GM19467 (cell line): ENCODE results near the gene PPP1R13B.
"Not testable (repeated sequence)": the region's sequence is repeated elsewhere in the genome, so short reads cannot be mapped to it uniquely, and the experiment has no call there.

Experiments
- ATAC-seq: cut with Tn5 transposase; IDR thresholded peaks from one replicate; pipeline ENCODE4 v1.9.1; 2021; ENCODE audit warnings: mild to moderate bottlenecking, moderate library complexity; ENCODE audit not compliant: unreplicated experiment

The PPP1R13B gene, protein sequence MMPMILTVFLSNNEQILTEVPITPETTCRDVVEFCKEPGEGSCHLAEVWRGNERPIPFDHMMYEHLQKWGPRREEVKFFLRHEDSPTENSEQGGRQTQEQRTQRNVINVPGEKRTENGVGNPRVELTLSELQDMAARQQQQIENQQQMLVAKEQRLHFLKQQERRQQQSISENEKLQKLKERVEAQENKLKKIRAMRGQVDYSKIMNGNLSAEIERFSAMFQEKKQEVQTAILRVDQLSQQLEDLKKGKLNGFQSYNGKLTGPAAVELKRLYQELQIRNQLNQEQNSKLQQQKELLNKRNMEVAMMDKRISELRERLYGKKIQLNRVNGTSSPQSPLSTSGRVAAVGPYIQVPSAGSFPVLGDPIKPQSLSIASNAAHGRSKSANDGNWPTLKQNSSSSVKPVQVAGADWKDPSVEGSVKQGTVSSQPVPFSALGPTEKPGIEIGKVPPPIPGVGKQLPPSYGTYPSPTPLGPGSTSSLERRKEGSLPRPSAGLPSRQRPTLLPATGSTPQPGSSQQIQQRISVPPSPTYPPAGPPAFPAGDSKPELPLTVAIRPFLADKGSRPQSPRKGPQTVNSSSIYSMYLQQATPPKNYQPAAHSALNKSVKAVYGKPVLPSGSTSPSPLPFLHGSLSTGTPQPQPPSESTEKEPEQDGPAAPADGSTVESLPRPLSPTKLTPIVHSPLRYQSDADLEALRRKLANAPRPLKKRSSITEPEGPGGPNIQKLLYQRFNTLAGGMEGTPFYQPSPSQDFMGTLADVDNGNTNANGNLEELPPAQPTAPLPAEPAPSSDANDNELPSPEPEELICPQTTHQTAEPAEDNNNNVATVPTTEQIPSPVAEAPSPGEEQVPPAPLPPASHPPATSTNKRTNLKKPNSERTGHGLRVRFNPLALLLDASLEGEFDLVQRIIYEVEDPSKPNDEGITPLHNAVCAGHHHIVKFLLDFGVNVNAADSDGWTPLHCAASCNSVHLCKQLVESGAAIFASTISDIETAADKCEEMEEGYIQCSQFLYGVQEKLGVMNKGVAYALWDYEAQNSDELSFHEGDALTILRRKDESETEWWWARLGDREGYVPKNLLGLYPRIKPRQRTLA

DNA sequence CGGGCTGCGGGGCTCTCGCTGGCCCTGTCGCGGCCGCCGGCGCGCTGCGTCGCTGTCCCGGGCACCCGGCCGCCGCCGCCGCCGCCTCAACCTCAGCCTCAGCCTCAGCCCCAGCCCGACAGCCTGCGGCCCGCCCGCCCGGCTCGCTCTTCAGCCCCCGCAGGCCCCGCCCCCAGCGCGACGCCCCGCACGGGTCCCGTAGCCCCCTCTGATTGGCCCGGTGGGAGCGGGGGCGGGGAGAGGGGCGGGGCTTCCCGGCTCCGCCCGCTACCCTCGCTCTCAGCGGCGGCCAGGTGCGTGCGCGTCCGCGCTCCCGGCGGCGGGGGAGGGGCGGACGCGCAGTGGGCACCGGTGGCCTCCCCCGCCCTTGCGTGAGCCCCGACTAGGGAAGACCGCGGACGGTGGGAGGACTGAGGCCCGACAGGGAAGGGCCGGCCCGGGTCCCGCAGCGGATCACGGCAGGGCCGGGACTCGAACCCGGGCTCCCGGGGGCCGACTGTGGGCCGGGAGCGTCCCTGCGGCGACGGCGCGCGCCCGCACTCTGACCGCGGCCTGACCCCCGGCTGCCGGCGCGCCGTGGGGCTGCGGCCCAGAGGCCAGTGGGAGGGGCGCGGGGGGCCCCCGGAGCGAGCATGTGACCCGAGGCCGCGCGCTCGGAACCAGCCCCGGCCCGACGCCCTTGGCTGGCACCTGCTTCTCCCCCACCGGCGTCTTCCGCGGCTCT lies at the start of gene PPP1R13B:
Gene PPP1R13B (minus strand): TSS at position 125 of the 724 bp plus-strand sequence. CDS start 268 bp downstream, outside the sequence.
- peak; percentile 76 for ATAC-seq

DNA sequence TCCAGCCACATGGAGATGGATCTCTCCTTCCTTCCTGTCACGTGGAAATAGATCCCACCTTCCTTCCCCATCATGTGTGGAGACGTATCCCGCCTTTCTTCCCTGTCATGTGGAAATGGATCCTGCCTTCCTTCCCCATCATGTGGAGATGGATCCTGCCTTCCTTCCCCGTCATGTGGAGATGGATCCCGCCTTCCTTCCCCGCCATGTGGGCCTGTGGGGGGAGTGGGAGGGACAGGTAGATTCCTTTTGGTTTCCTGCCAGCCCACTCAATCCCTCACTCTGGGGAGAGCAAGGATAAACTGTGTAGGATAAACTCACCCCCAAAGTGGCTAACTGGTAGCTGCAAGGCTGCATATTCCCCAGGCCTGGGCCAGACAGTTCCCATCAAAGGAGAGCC lies 49.2 kb upstream of the PPP1R13B start:
- ATAC-seq = no peak

DNA sequence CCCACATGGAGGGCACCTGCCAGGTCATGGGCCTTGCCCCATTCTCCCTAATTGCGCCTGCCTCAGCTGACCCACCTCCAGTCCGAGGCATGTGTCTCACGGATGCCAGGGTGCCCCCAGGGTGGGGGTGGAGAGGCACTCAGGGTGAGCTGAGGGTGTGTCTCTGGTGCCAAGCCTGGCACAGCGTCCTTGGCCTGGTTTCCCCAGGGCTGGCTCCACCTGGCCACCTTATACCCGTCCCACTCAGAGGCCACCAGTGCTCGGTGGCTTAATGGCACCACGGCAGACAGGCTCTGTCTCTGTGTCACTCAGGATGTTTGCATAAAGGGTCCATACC lies 47.3 kb upstream of the PPP1R13B start:
- ATAC-seq = no peak

DNA sequence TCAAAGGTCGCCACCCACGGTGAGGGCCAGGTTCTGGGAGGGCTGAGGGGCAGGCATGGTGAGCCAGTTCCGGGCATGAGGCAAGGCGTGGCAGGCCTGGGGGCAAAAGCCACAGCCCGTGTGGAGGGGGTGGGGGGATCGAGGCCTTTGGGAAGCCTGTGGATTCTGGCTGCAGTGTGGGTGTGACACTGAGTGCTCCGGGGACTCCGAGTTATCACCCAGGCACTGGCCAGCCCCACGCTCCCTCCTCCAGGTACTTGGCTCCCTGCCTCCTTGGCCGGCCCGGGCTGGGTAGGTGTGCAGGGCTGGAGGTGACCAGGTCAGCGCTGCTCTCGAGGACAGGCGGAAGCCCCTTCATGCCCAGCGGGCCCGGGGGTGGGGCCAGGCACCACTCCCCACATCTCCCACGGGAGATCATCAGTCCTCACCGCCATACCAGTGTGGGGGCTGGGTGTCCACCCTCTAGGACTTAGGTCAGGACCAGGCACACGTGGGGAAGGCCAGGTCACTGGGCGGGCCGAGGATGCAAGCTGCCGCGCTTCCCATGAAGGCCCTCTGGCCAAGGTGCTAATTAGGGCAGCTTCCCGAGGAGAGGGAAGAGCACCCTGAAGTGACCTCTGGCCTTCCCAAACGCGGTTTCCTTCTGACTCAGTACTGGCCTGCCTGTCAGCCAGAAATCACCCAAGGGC lies 46.8 kb upstream of the PPP1R13B start:
- no peak for ATAC-seq

DNA sequence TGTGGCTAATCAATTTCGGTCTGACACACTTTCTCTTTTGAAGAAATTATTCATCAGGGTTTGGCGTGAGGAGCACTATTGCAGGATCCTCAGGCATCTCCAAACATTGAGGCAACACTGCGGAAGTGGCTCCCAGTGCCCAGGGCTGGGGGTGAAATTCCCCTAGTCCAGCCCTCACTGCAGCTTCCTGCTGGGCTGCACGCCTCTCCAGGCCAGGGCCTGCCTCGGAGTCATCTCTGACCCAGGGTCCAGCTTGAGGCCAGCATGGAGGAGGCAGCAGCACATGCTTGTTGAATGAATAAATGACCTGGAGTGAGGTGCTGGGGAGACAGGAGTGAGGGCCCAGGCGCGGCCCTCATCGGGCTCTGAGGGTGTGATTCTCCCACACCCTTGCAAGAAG lies 44.9 kb upstream of the PPP1R13B start:
- ATAC-seq = no peak

DNA sequence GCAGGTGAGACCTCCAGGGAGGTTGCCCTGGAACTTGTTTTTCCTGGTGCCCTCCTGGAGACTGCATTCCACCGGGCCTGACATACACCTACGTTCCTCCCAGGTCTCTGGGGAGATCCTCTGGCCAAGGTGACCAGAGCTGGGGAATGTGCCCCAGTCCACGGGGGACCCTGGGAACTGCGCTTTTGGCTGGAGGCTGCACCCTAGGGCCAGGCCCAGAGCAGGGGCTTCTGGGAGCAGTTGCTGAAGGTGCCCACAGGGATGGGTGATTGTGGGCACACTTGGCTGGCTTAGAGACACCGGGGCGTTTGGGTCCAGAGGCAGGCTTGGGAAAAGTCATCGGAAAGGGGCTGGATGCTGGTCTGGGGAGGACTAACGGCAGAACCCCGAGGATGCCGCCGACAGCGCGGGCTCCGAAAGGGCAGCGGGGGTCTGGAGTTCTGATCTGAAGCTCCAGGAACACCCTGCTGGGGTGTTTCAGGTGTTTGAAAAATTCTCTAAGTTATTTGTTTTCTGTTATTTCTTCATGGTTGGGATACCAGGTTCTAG lies 44.4 kb upstream of the PPP1R13B start:
- ATAC-seq = no peak

DNA sequence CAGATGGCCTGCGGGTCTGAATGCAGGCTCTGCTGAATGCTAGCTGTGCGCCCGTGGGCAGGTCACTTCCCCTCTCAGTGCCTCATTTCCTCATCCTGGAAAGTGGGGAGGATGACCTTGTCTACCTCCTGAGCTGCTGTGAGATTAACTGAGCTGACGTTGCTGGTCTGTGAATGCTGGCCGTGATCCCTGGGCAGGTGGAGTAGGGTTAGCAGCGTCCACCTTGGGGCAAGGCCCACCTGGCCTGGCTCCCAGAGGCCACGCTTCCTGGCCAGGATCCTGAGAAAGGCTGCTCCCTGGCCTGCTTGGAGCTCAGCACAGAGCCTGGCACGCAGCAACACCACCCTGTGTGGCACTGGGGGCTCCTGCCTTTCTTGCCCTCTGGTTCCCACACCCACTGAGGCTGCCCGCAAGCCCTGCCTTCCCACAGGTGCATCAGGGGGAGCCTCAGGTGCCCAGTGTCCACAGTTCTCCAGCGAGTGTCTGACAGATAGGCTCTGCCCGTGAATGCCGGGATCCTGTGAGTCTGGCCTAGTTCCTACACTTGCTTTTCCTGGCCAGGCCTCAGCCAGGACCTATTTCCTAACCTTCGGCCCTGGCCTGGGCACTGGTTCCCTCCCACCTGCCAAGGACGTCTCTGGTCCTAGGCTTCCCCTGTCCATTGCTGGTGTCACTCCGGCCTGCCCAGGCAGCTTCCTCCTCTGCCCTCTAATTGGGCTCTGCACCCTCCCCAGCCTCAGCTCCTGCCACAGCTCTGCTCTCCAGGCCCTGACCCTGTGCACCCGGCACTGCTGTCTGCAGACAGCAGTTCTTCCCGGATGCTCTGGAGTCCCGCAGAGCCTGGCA lies 43.7 kb upstream of the PPP1R13B start:
- no peak for ATAC-seq

DNA sequence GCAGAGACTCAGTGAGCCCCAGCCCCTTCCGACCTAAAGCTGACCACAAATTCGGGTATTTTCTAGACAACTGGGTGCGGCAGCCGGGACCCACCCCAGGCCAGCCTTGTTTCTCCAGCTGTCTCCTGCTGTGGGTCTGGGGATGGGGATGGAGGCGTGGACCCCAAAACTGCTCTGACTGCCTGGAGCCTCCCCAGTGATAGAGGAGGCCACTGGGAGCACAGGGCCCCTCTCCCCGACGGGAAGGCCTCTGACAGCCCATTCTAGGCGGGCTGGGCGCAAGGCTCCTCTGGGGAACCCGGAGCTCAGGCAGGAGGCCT lies 42.6 kb upstream of the PPP1R13B start:
- ATAC-seq = no peak

DNA sequence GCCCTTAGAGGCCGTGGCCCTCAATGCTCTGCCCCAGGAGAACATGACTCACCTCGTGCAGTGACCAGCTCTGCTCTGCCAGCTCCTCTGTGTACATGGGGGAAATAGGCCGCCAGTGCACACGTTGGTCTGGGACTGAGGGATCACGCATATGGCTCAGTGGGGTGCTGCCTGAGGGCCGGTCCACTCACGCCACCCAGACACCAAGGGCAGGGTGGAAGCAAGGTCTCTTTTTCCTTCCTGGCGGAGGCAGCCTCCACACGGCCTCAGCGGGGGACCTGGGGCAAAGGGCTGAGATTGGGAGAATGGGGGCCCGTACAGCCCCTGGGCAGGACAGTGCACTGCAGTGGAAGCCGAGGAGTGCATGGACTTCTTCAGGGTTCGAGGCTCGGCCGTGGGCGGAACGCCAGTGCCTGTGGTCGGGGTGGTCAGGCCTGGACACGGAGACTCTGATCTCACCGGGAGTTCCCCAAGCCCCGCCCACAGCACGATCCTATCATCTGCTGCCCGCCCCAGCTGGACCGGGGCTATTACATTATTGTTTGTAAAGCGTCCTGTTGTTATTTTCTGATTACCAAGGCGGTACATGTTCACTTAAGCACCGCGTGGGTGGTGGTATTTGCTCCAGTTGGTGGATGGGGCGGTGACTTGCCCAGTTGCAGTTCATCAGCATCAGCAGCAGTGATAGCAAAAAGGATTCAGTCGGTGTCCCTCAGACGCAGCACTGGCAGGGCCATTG lies 42.1 kb upstream of the PPP1R13B start:
- ATAC-seq = no peak

DNA sequence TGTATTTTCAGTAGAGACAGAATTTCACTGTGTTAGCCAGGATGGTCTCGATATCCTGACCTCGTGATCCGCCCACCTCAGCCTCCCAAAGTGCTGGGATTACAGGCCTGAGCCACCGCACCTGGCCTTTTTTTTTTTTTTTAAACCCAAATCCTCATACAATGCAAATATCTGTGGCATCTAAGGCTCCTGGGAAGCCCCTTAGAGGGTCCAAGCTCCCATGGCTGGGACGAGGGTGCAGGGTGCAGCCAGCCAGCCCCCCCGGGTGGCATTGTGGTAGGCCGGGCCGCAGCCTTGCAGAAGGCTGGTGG lies 41.6 kb upstream of the PPP1R13B start:
- ATAC-seq = not testable (repeated sequence)

DNA sequence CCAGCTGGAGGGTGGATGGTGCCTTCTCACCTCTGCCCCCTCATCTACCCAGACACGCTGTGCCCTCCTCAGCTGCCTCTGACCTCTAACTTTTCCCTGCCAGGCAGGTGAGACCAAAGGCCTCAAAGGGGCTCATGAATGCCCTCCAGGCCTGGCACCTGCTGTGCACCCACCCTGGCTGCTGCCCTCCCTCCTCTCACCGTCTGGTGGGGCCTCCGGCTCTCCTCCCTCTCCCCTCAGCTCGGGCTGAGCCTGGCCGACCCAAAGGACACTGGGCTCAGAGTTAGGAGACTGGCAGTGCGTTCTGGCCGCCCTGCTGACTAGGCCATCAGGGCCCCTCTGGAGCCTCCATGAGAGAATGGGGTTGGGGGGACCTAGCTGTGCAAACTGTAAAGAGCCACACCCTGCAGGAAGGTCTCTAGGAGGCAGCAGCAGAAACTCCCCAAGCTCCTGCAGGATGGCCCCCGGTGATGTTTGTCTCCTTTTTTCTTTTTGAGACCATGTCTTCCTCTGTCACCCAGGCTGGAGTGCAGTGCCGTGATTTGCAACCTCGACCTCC lies 40.3 kb upstream of the PPP1R13B start:
- ATAC-seq = no peak

DNA sequence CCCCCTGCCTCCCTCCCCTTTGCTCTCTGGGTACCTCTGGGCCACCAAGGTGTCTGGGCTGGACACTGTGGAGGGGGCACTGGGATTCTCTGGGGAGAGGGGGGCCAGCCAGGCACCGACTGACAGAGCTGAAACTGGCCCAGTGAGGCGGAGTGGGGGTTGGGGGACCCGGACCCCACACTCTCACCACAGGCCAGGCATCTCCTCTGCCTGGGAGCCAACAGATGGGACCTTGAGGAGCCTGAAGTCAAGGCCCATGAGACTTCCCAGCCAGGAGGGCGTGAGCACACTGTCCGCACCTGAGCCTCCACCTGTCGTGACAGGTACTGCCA lies 39.8 kb upstream of the PPP1R13B start:
- ATAC-seq = no peak

DNA sequence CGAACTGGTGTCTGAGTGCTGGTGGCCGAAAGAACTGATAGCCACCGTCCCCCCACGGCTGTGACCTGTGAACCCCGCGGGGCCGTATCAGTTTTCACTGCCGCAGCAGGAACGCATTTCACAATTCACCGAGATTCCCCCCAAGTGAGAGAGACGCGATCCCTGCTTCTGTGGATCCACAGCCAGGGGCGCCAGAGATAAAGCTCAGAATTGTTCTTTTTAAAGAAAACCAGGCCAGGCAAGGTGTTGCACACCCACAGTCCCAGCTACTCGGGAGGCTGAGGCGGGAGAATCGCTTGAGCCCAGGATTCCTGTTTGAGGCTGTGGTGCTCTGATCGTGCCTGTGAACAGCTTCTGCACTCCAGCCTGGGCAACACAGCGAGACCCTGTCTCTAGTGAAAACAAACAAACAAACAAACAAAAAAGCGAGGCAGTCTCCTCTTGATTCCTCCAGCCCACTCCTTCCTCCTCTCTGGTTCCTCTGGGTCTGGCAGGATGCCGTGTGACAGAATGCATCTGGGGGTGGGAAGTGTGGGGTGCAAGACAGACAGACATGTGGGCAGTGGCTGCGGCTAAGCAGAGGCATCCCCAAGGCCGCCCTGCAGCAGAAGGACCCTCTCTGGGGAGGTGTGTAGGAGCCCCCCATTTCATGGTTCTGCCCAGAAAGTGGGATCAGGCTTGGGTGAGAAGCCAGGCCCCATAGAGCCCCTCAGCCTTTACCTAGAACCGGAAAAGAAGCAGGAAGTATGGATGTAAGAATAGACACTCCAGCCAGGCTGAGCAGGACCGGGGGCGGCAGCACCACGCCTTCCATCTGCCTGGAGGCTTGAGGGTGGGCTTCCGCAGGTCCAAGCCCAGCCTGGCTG lies 39.2 kb upstream of the PPP1R13B start:
- no peak for ATAC-seq

DNA sequence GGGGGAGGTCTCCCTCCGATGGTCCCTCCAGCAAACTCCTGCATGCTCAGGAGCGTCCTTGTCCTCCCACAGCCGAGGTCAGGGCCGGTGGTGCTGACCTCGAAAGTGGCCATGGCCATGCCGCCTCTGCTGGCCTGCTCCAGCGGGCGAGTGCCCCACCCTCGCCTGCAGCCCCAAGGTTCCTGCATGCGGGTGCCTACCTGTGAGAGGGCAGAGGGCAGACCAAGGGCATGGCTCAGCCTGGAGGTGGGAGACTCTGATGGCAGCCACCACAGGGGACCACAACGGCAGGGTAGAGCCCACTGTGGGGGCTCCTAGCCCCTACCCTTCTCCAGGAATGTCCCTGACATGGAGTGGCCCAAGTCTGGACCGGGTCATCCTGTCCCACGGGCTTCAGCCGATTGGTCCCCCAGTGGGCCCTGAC lies 38.1 kb upstream of the PPP1R13B start:
- no peak for ATAC-seq

DNA sequence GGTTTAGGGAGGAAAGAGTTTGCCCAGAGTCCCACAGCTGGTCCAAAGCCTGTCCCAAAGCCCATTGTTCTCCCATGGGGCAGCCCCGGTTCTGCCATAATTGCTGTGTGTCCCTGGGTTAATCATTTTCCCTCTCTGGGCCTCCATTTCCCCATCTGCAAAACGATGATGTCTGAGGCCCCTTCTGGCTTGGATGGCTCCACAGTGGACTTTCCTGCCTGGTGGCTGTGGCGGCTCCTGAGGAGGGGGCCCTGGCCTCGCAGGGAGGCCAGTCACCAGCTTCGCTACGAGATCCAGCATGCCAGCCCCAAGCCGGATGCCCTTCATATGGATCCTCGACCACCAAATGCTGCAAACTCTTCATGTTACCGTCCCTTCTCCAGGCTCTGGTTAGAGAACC lies 37.5 kb upstream of the PPP1R13B start:
- ATAC-seq = no peak

DNA sequence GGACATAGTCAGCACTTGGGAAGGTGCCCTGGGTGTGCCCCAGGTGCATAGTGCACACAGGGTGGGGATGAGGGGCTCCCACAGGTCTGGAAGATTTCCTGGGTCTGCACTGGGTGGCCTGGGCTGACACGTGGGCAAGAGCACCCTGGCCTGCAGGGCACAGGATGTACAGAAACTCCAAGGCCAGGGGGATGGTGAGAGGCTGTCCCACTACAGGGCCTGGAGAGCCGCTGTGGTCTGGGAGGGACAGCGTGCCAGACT lies 35.8 kb upstream of the PPP1R13B start:
- no peak for ATAC-seq

DNA sequence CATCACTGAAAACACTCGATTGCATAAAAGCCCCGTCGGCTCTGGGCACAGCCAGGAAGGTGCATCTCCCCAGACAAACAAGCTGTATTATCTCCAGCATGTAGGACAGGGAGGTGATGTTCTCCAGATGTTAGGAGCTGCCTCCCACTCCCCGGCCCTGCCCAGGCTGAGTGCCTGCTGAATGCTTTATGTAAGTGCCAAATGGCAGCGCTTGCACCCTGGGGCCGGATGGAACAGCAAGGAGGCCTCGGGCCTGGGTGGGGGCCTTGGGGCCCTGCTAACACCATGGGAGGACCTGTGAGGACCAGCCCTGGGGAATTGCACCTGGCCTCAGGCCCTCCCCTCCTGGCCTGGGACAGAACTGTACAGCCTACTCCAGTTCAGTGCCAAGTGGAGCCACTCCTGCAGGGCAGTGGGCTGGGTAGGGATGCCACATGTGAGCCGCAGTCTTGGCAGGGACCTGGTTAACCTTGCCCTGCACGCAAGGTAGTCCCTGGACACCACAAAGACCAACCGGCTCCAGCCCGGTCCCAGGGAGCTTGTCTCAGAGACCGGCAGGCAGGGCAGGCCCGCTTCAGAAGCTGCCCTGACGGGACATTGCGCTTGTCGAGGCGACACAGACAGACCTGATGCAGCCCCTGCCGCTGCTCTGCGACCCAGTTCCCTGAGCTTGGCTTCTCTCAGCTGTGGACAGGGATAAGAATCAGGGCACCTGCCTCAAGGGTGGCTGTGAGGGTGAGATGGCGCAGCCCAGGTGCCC lies 35.3 kb upstream of the PPP1R13B start:
- no peak for ATAC-seq
